Psoas muscle (tissue), 8 donors: ENCODE data around the gene CETP. TPM values are rescaled to one million over a fixed set of nuclear protein-coding genes. Genes with fewer than 3 reads are reported as not detected.

Source experiments
- ATAC-seq, 4 donors: fragments of 200-7000 bp; cut with Tn5 transposase; one replicate each; pipeline ENCODE4 v1.9.1; 2020; ENCODE audit warnings: moderate library complexity in 3 of 4, mild to moderate bottlenecking in 2 of 4
- DNase-seq, 2 donors: peaks; one replicate each; pipeline ENCODE4 v3.0.0-alpha.2; 2020
- H3K27ac ChIP-seq: fragments of 200-600 bp; one replicate; pipeline ENCODE4 v1.8.0; 2022
- H3K27me3 ChIP-seq, 3 donors: fragments of 200-600 bp in 1 of 3; one replicate each; pipeline versions ENCODE4 v1.6.1 to v1.8.0; 2013 to 2022; ENCODE audit warnings: low read length in 2 of 3, mild to moderate bottlenecking in 2 of 3, moderate library complexity in 1 of 3; ENCODE audit not compliant: insufficient read depth in 3 of 3
- H3K36me3 ChIP-seq, 2 donors: fragments of 200-600 bp in 1 of 2; one replicate each; pipeline versions ENCODE4 v1.6.1 to v1.8.0; 2013 to 2022; ENCODE audit warnings: low read depth in 1 of 2, mild to moderate bottlenecking in 1 of 2, moderate library complexity in 1 of 2; ENCODE audit not compliant: insufficient read depth in 1 of 2
- H3K4me1 ChIP-seq: fragments of 200-600 bp; one replicate; pipeline ENCODE4 v1.8.0; 2022
- H3K4me3 ChIP-seq: fragments of 200-600 bp; one replicate; pipeline ENCODE4 v1.8.0; 2022; ENCODE audit warnings: mild to moderate bottlenecking
- H3K9me3 ChIP-seq: fragments of 200-600 bp; one replicate; pipeline ENCODE4 v1.8.0; 2022
- WGBS, 3 donors: extraction: QIAGEN DNeasy Blood & Tissue Kit; methylation state at CpG; one replicate each; pipeline versions ENCODE4 v1.1.6 to v1.1.7; 2013; 5-methylcytosine and 5-hydroxymethylcytosine counted together
- intact Hi-C, 2 donors: fragments of 100-400 bp; cut with DNase I; formaldehyde crosslinking; loops; one replicate each; pipeline versions ENCODE4 v1.11.0 to v1.14.2; 2022
- polyA plus RNA-seq, 3 donors: library from polyadenylated mRNA; stranded (reverse); fragments of 200-250 nt; gene quantifications; one replicate each; pipeline ENCODE4 v1.2.3, GENCODE V29; 2013
- total RNA-seq, 4 donors: library from RNA; stranded (reverse); fragmentation: NEBNext Ultra II Directional in 2 of 4; extraction: Animal tissue kit (Norgen Biotek cat#: 25700) in 2 of 4; gene quantifications; one replicate each; pipeline versions ENCODE4 v1.2.1 to v1.2.4, GENCODE V29; 2021 to 2023
- TF ChIP-seq, protein P1 (sequence below): fragments of 200-600 bp; IDR thresholded peaks from one replicate; pipeline ENCODE4 v1.8.0; 2022; ENCODE audit warnings: antibody characterized with exemption
- donor health status: healthy with polysubstance abuse.
- donor health status: DM: no; HTN: no; CAD: no; lungs with moderate emphysema.
- donor health status: Bipolar disorder and iron deficiency.
- donor health status: healthy.
- donor health status: DM: yes; HTN: yes; CAD: no.
- donor health status: DM: no; HTN: no; CAD: no.
- donor health status: DM: no; HTN: no; CAD: no.
- donor health status: DM: yes; HTN: yes; CAD: no.

Gene CETP
- total and polyA plus RNA-seq, 7 donors = 0.05 to 0.67 (median 0.17) TPM; not detected in 2

DNA sequence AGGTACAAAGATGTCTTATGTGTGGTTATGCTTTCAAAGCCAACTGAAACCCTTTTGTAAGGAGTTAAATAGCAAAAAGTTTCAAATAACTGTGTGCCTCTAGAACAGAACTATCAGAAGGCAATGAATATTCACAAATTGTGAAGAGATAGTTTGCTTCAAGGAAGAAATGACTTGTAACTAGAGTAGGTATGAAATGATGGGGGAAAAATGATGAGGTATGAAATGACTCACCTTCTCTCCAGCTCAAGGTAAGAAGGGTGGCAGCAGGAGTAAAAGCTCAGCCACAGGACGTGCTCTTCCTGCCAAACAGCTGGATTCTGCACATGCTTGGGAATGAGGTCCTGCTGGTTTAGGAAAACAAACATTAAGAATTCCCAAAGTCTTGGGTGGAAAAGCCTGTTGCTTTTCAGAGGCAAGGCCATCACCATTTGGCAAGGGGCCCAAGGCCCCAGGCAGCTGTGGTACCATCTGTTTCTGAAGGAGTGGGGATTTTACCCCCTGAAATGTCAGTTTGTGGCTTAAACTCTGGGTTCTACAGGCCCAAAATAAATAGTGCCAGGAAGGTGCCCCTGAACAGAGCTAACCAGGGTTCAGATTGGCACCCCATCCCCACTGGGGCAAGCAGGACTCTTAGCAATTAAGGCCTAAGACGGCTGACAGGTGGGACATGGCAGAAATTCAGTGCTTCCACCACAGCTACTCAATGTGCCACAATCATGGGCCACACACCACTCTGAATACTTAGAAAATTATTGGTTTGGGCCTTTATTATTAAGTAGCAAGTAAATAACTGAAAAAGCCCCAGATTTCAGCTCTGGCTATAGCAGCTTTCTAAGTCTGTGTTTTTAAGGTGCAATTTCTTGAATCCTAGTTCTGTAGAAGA lies 16.6 kb upstream of the CETP start:
- WGBS, 3 donors = 32 to 52% (median 47%) methylated on average over 2 of the region's 2 CpGs
- ATAC-seq = no peak
- H3K27ac ChIP-seq = no peak overlapping the region

DNA sequence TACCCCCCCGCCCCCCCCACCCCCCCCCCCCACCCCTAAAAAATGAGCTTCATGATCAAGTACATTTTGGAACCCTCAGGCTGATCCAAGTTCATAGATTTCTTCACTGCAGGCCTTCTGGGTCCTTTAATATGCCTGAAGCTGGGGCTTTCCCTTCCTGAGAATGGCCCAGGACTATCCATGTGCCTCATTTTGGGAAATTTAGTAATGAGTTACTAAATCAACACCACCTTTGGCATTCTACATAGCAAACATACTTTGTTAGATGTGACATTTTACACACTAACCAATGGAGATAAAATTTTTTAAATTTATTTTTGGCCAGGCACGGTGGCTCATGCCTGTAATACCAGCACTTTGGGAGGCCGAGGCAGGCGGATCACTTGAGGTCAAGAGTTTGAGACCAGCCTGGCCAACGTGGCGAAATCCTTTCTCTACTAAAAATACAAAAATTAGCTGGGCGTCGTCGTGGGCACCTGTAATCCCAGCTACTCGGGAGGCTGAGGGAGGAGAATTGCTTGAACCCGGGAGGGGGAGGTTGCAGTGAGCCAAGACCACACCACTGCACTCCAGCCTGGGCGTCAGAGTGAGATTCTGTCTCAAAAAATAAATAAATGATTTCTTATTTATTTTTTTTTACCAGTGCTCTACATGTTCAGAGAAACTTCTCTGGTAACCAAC lies 15.8 kb upstream of the CETP start:
- DNase-seq = no peak
- WGBS, 3 donors = 71 to 73% (median 72%) methylated on average over 12 of the region's 12 CpGs
- no peak overlapping the region for H3K27ac ChIP-seq
- H3K36me3 ChIP-seq = peaks cover 18 to 76% of the 10 kb centered on the region in 2 donors
- H3K4me3 ChIP-seq = no peak overlapping the region
- TF ChIP-seq, protein P1, sequence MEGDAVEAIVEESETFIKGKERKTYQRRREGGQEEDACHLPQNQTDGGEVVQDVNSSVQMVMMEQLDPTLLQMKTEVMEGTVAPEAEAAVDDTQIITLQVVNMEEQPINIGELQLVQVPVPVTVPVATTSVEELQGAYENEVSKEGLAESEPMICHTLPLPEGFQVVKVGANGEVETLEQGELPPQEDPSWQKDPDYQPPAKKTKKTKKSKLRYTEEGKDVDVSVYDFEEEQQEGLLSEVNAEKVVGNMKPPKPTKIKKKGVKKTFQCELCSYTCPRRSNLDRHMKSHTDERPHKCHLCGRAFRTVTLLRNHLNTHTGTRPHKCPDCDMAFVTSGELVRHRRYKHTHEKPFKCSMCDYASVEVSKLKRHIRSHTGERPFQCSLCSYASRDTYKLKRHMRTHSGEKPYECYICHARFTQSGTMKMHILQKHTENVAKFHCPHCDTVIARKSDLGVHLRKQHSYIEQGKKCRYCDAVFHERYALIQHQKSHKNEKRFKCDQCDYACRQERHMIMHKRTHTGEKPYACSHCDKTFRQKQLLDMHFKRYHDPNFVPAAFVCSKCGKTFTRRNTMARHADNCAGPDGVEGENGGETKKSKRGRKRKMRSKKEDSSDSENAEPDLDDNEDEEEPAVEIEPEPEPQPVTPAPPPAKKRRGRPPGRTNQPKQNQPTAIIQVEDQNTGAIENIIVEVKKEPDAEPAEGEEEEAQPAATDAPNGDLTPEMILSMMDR = no peak
- no peaks in the 10 kb centered on the region for H3K9me3 ChIP-seq
- no peaks in the 10 kb centered on the region for H3K27me3 ChIP-seq
- intact Hi-C loops = no loop called here
- no peaks in the 10 kb centered on the region for H3K4me1 ChIP-seq
- no peak for ATAC-seq

More for the DNA sequence above, 16.6 kb upstream of the CETP start:
- peaks cover 18 to 84% of the 10 kb centered on the region in 2 donors for H3K36me3 ChIP-seq
- no peak overlapping the region for H3K4me3 ChIP-seq
- no peak for DNase-seq
- no peaks in the 10 kb centered on the region for H3K9me3 ChIP-seq
- intact Hi-C loops = no loop called here
- H3K4me1 ChIP-seq = no peaks in the 10 kb centered on the region
- TF ChIP-seq, protein P1 = no peak
- no peaks in the 10 kb centered on the region for H3K27me3 ChIP-seq

DNA sequence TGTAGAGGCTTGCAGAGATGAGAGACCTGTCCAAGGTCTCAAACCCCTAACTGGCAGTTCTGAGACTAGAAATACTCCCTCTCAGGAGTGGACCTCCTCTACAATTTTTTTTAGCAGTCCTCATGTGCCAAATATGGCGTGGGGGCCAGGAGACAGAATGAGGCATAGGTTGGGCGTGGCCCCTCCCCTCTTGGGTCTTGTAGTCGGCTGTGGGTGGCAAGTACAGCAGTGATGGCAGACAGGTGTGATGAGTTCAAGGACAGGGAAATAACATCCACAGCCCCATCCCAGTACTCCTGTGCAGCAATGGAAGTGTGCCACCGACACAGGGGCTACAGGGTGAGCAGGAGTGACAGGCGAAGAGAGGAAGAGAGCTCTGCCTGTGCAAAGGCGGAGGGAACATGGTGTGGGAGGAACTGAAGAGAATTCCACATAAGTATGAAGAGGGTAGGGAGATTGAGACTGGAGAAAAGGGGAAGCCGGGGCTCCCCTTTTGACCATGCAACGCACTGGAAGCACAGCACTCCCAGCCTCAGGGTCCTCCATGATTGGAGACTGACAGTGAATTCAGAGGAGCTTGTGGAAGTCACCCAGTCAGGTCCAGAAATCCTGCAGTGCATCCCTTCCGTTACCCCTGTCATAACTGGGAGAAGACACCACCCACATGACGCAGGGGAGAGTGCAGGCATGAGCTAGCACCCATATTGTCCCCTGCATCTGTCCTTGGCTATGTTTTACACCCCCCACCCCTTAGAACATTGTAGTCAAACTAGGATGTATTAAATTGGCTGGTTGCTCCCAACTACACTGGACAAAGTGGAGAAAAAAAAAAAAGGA lies 14.8 kb upstream of the CETP start:
- no peak overlapping the region for H3K27ac ChIP-seq
- no peak overlapping the region for H3K4me3 ChIP-seq
- 76 to 82% (median 80%) methylated on average over 10 of the region's 10 CpGs for WGBS, 3 donors
- DNase-seq (no peak), ATAC-seq (no peak)
- intact Hi-C loops = no loop called here
- TF ChIP-seq, protein P1 = no peak
- no peaks in the 10 kb centered on the region for H3K4me1 ChIP-seq
- H3K36me3 ChIP-seq = peaks cover 12 to 66% of the 10 kb centered on the region in 2 donors
- no peaks in the 10 kb centered on the region for H3K9me3 ChIP-seq
- no peaks in the 10 kb centered on the region for H3K27me3 ChIP-seq

DNA sequence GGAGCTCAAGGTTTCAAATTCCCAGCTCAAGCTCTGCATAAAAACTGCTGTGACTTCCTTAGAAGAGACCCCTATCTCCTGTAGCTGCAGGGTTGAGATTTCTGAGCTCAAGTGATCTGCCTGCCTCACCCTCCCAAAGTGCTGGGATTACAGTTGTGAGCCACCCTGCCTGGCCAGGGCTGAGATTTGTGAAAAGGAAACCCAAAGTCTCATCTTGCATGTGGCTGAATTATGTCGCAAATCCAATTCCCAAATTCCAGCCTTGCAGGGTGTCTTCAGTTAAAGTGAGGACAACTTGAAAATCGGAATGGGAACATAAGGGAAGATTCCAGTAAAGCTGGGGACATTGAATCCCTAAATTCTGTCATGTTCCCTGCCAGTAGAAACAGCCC lies 14.2 kb upstream of the CETP start:
- no peak overlapping the region for H3K27ac ChIP-seq
- peaks cover 9 to 60% of the 10 kb centered on the region in 2 donors for H3K36me3 ChIP-seq
- TF ChIP-seq, protein P1 = no peak
- no peak for ATAC-seq
- no peaks in the 10 kb centered on the region for H3K4me1 ChIP-seq
- no peak for DNase-seq
- no peaks in the 10 kb centered on the region for H3K9me3 ChIP-seq
- no peak overlapping the region for H3K4me3 ChIP-seq
- no peaks in the 10 kb centered on the region for H3K27me3 ChIP-seq
- WGBS, 3 donors = 60 to 70% (median 70%) methylated on average over 2 of the region's 2 CpGs
- intact Hi-C loops = no loop called here
